ENCODE data around the gene TAF11L13. TPM values are rescaled to one million over a fixed set of nuclear protein-coding genes. Genes with fewer than 3 reads are reported as not detected.
"Not testable (repeated sequence)": the region's sequence is repeated elsewhere in the genome, so short reads cannot be mapped to it uniquely, and the experiment has no call there.

Gene TAF11L13
- total RNA-seq, 1 experiment from 2014 or later, result not detected

GRCh38 chr5:17634160-17634559, 2.3 kb downstream of the TAF11L13 start, which contains the start of gene TAF11L14:
Gene TAF11L14, plus strand, starts transcription at chr5:17634460.
- no peak for DNase-seq (ENCODE audit: low spot score)
- H3K36me3 ChIP-seq (ENCODE audit: insufficient read depth, low read length, poor library complexity, severe bottlenecking), result no peaks in the 10 kb centered on the region
- no TSS peak for BruUV-seq (replicated peaks)
- H3K27me3 ChIP-seq (replicated peaks; ENCODE audit: insufficient read depth, low read depth, low read length, poor library complexity), result no peaks in the 10 kb centered on the region
- H3K4me1 ChIP-seq (ENCODE audit: insufficient read depth, low read length, poor library complexity, severe bottlenecking), result no peaks in the 10 kb centered on the region
- H3K9me3 ChIP-seq (ENCODE audit: low read depth, low read length, poor library complexity, severe bottlenecking), result no peaks in the 10 kb centered on the region
- ChIA-PET CTCF (no interaction called here), POLR2A (ENCODE audit: low non-redundant PET) (no interaction called here)
- no peak within 1 kb of the TSS for H3K4me3 ChIP-seq (ENCODE audit: low read depth, low read length, poor library complexity, severe bottlenecking)
- intact Hi-C loops (cut with micrococcal nuclease; ENCODE audit: unreplicated experiment), result no loop called here
- no peak within 1 kb of the TSS for H3K27ac ChIP-seq (ENCODE audit: low read depth, low read length, poor library complexity, severe bottlenecking)
- no peak for TF ChIP-seq CTCF (conservative IDR thresholded peaks at IDR 0.05; ENCODE audit: low read depth, low read length)
- TF ChIP-seq EZH2 (IDR thresholded peaks at IDR 0.05; ENCODE audit: borderline replicate concordance, low read depth, low read length, poor library complexity, severe bottlenecking), result no peak

- BruUV-seq (replicated peaks); intact Hi-C loops (cut with micrococcal nuclease; ENCODE audit: unreplicated experiment): not testable (repeated sequence)
These were observed 17.3 kb downstream of the TAF11L13 start for GRCh38 chr5:17649232-17649631.

GRCh38 chr5:17655201-17655759, 23.4 kb downstream of the TAF11L13 start:
- CTCF ChIA-PET; H3K9me3 ChIP-seq (ENCODE audit: low read depth, low read length, poor library complexity, severe bottlenecking); H3K27ac ChIP-seq (ENCODE audit: low read depth, low read length, poor library complexity, severe bottlenecking); intact Hi-C loops (cut with micrococcal nuclease; ENCODE audit: unreplicated experiment); H3K27me3 ChIP-seq (replicated peaks; ENCODE audit: insufficient read depth, low read depth, low read length, poor library complexity); H3K36me3 ChIP-seq (ENCODE audit: insufficient read depth, low read length, poor library complexity, severe bottlenecking); DNase-seq (ENCODE audit: low spot score); BruUV-seq (replicated peaks); POLR2A ChIA-PET (ENCODE audit: low non-redundant PET); H3K4me3 ChIP-seq (ENCODE audit: low read depth, low read length, poor library complexity, severe bottlenecking); H3K4me1 ChIP-seq (ENCODE audit: insufficient read depth, low read length, poor library complexity, severe bottlenecking): not testable (repeated sequence)

More at GRCh38 chr5:17649232-17649631, 17.3 kb downstream of the TAF11L13 start:
- H3K27me3 ChIP-seq (replicated peaks; ENCODE audit: insufficient read depth, low read depth, low read length, poor library complexity); H3K36me3 ChIP-seq (ENCODE audit: insufficient read depth, low read length, poor library complexity, severe bottlenecking); H3K27ac ChIP-seq (ENCODE audit: low read depth, low read length, poor library complexity, severe bottlenecking); CTCF ChIA-PET; H3K4me1 ChIP-seq (ENCODE audit: insufficient read depth, low read length, poor library complexity, severe bottlenecking); H3K9me3 ChIP-seq (ENCODE audit: low read depth, low read length, poor library complexity, severe bottlenecking); POLR2A ChIA-PET (ENCODE audit: low non-redundant PET); H3K4me3 ChIP-seq (ENCODE audit: low read depth, low read length, poor library complexity, severe bottlenecking); DNase-seq (ENCODE audit: low spot score): not testable (repeated sequence)

- ChIA-PET CTCF (no interaction called here), POLR2A (ENCODE audit: low non-redundant PET) (no interaction called here)
- no peaks in the 10 kb centered on the region for H3K4me1 ChIP-seq (ENCODE audit: insufficient read depth, low read length, poor library complexity, severe bottlenecking)
- H3K4me3 ChIP-seq (ENCODE audit: low read depth, low read length, poor library complexity, severe bottlenecking), result no peak overlapping the region
- no peaks in the 10 kb centered on the region for H3K36me3 ChIP-seq (ENCODE audit: insufficient read depth, low read length, poor library complexity, severe bottlenecking)
- no peak for DNase-seq (ENCODE audit: low spot score)
- intact Hi-C loops (cut with micrococcal nuclease; ENCODE audit: unreplicated experiment), result no loop called here
- H3K27ac ChIP-seq (ENCODE audit: low read depth, low read length, poor library complexity, severe bottlenecking), result no peak overlapping the region
- no peaks in the 10 kb centered on the region for H3K27me3 ChIP-seq (replicated peaks; ENCODE audit: insufficient read depth, low read depth, low read length, poor library complexity)
- no TSS peak for BruUV-seq (replicated peaks)
- TF ChIP-seq CTCF (conservative IDR thresholded peaks at IDR 0.05; ENCODE audit: low read depth, low read length), result no peak
- TF ChIP-seq EZH2 (IDR thresholded peaks at IDR 0.05; ENCODE audit: borderline replicate concordance, low read depth, low read length, poor library complexity, severe bottlenecking), result no peak
- H3K9me3 ChIP-seq (ENCODE audit: low read depth, low read length, poor library complexity, severe bottlenecking), result no peaks in the 10 kb centered on the region
These were observed 24.0 kb downstream of the TAF11L13 start for GRCh38 chr5:17655921-17656320.

Measured in A673 (cell line).